ENCODE measurements around the gene ITFG1.
"Not testable (repeated sequence)": the region's sequence is repeated elsewhere in the genome, so short reads cannot be mapped to it uniquely, and the experiment has no call there.

ITFG1 gene

DNA sequence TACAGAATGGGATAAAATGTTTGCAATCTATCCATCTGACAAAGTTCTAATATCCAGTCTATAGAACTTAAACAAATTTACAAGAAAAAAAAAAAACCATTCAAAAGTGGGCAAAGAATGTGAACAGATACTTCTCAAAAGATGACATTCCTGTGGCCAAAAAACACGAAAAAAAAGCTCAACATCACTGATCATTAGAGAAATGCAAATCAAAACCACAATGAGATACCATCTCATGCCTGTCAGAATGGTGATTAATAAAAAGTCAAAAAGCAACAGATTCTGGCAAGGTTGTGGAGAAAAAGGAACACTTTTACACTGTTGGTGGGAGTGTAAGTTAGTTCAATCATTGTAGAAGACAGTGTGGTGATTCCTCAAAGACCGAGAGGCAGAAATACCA, 26.6 kb downstream of the ITFG1 start:
- H3K4me1 ChIP-seq (ENCODE audit: insufficient read depth, low read length, poor library complexity, severe bottlenecking); H3K9me2 ChIP-seq (replicated peaks; ENCODE audit: low read depth, low read length); H3K4me2 ChIP-seq (ENCODE audit: low read depth, low read length, poor library complexity, severe bottlenecking); H3F3A ChIP-seq (ENCODE audit: low read depth); H3K9ac ChIP-seq (ENCODE audit: low read depth, low read length, poor library complexity, severe bottlenecking); H3K9me3 ChIP-seq (ENCODE audit: insufficient read depth, low read depth, low read length); H4K20me1 ChIP-seq (ENCODE audit: insufficient read depth, low read length, poor library complexity, severe bottlenecking); H3K4me3 ChIP-seq (ENCODE audit: low read length, poor library complexity, severe bottlenecking); H3K27me3 ChIP-seq (ENCODE audit: insufficient read depth, low read length, poor library complexity, severe bottlenecking); H2AFZ ChIP-seq (ENCODE audit: low read length): not testable (repeated sequence)
- Histone ChIP-seq H3K36me3 (ENCODE audit: insufficient read depth, low read length) (peaks cover 11% of the 10 kb centered on the region), H3K79me2 (ENCODE audit: insufficient read depth, low read length) (peaks cover 36% of the 10 kb centered on the region; the same call in 1 of the 2 replicates)

DNA sequence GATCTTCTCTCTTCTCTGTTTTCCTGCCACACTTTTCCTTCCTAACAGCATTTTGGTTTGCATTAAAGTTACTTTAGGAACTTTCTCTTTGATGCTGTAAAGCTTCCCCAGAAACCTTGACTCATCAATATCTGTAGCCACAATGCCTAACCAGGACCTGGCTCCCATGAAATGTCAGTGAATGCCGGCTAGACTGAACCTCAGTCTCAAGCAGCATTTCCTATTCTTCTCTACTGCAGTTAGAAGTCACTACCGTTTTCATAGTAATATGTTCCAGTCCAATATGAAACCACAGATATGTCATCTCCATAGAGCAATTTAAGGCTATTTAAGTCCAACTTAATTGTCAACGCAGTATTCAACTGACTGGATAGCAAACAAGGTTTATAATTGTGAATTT, 28.9 kb downstream of the ITFG1 start:
- Histone ChIP-seq H3K79me2 (ENCODE audit: insufficient read depth, low read length) (peaks cover 30% of the 10 kb centered on the region; the same call in 1 of the 2 replicates), H2AFZ (ENCODE audit: low read length) (no peak overlapping the region), H3K9me2 (replicated peaks; ENCODE audit: low read depth, low read length) (no peaks in the 10 kb centered on the region), H3K27me3 (ENCODE audit: insufficient read depth, low read length, poor library complexity, severe bottlenecking) (no peaks in the 10 kb centered on the region), H4K20me1 (ENCODE audit: insufficient read depth, low read length, poor library complexity, severe bottlenecking) (peaks cover 7% of the 10 kb centered on the region), H3K9me3 (ENCODE audit: insufficient read depth, low read depth, low read length) (no peaks in the 10 kb centered on the region), H3K36me3 (ENCODE audit: insufficient read depth, low read length) (peaks cover 25% of the 10 kb centered on the region), H3K4me1 (ENCODE audit: insufficient read depth, low read length, poor library complexity, severe bottlenecking) (peaks cover 6% of the 10 kb centered on the region), H3F3A (ENCODE audit: low read depth) (no peaks in the 10 kb centered on the region), H3K4me2 (ENCODE audit: low read depth, low read length, poor library complexity, severe bottlenecking) (no peak overlapping the region), H3K4me3 (ENCODE audit: low read length, poor library complexity, severe bottlenecking) (no peak overlapping the region), H3K9ac (ENCODE audit: low read depth, low read length, poor library complexity, severe bottlenecking) (no peak overlapping the region)
- no peak for TF ChIP-seq EZH2phosphoT487 (IDR thresholded peaks at IDR 0.05; ENCODE audit: borderline replicate concordance)
- TF ChIP-seq, protein P1, sequence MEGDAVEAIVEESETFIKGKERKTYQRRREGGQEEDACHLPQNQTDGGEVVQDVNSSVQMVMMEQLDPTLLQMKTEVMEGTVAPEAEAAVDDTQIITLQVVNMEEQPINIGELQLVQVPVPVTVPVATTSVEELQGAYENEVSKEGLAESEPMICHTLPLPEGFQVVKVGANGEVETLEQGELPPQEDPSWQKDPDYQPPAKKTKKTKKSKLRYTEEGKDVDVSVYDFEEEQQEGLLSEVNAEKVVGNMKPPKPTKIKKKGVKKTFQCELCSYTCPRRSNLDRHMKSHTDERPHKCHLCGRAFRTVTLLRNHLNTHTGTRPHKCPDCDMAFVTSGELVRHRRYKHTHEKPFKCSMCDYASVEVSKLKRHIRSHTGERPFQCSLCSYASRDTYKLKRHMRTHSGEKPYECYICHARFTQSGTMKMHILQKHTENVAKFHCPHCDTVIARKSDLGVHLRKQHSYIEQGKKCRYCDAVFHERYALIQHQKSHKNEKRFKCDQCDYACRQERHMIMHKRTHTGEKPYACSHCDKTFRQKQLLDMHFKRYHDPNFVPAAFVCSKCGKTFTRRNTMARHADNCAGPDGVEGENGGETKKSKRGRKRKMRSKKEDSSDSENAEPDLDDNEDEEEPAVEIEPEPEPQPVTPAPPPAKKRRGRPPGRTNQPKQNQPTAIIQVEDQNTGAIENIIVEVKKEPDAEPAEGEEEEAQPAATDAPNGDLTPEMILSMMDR (conservative IDR thresholded peaks at IDR 0.05; ENCODE audit: low read length): no peak

DNA sequence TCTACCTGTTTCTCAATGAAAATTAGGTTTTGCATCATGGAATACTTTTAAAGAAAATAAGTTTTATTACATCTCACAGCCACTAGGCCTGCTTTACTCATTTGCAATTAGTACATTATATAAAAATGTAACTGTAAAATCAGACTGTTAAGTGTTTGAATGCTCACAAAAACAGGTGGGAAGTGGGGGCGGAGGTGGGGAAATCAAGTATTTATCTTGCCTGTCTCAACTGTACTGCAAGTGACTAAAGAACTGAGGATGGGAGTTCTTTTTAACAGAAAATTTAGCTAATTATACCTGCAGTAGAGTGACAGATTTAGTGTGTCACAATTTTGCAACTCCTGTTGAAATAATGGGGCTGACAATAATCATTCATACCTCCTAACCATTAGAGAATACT, 34.1 kb downstream of the ITFG1 start:
- no peaks in the 10 kb centered on the region for H3K4me1 ChIP-seq (ENCODE audit: insufficient read depth, low read length, poor library complexity, severe bottlenecking)
- TF ChIP-seq, protein P1 (conservative IDR thresholded peaks at IDR 0.05; ENCODE audit: low read length): no peak
- TF ChIP-seq EZH2phosphoT487 (IDR thresholded peaks at IDR 0.05; ENCODE audit: borderline replicate concordance): no peak

DNA sequence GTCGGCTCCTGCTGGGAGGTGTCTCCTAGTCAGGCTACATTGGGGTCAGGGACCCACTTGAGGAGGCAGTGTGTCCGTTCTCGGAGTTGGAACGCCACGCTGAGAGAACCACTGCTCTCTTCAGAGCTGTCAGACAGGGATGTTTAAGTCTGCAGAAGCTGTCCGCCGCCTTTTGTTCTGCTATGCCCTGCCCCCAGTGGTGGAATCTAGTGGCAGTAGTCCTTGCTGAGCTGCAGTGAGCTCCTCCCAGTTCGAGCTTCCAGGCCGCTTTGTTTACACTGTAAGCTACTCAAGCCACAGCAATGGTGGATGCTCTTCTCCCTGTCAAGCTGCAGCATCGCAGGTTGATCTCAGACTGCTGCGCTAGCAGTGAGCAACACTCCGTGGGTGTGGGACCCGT, 36.0 kb downstream of the ITFG1 start:
- TF ChIP-seq, protein P1 (conservative IDR thresholded peaks at IDR 0.05; ENCODE audit: low read length): no peak
- H3K4me2 ChIP-seq (ENCODE audit: low read depth, low read length, poor library complexity, severe bottlenecking): no peak overlapping the region

More for the DNA sequence above, 34.1 kb downstream of the ITFG1 start:
- Histone ChIP-seq H3K4me2 (ENCODE audit: low read depth, low read length, poor library complexity, severe bottlenecking) (no peak overlapping the region), H3K9me3 (ENCODE audit: insufficient read depth, low read depth, low read length) (no peaks in the 10 kb centered on the region), H3K9me2 (replicated peaks; ENCODE audit: low read depth, low read length) (no peaks in the 10 kb centered on the region), H3F3A (ENCODE audit: low read depth) (no peaks in the 10 kb centered on the region), H3K79me2 (ENCODE audit: insufficient read depth, low read length) (peaks cover 9% of the 10 kb centered on the region; the same call in 1 of the 2 replicates), H2AFZ (ENCODE audit: low read length) (no peak overlapping the region), H4K20me1 (ENCODE audit: insufficient read depth, low read length, poor library complexity, severe bottlenecking) (no peaks in the 10 kb centered on the region), H3K4me3 (ENCODE audit: low read length, poor library complexity, severe bottlenecking) (no peak overlapping the region), H3K9ac (ENCODE audit: low read depth, low read length, poor library complexity, severe bottlenecking) (no peak overlapping the region), H3K27me3 (ENCODE audit: insufficient read depth, low read length, poor library complexity, severe bottlenecking) (no peaks in the 10 kb centered on the region), H3K36me3 (ENCODE audit: insufficient read depth, low read length) (peaks cover 39% of the 10 kb centered on the region)

More for the DNA sequence above, 36.0 kb downstream of the ITFG1 start:
- Histone ChIP-seq H3K9me3 (ENCODE audit: insufficient read depth, low read depth, low read length) (no peaks in the 10 kb centered on the region), H2AFZ (ENCODE audit: low read length) (no peak overlapping the region), H3K9me2 (replicated peaks; ENCODE audit: low read depth, low read length) (no peaks in the 10 kb centered on the region), H3K4me3 (ENCODE audit: low read length, poor library complexity, severe bottlenecking) (no peak overlapping the region), H3K4me1 (ENCODE audit: insufficient read depth, low read length, poor library complexity, severe bottlenecking) (no peaks in the 10 kb centered on the region), H3K36me3 (ENCODE audit: insufficient read depth, low read length) (peaks cover 42% of the 10 kb centered on the region), H3K27me3 (ENCODE audit: insufficient read depth, low read length, poor library complexity, severe bottlenecking) (no peaks in the 10 kb centered on the region), H3K9ac (ENCODE audit: low read depth, low read length, poor library complexity, severe bottlenecking) (no peak overlapping the region), H4K20me1 (ENCODE audit: insufficient read depth, low read length, poor library complexity, severe bottlenecking) (no peaks in the 10 kb centered on the region), H3K79me2 (ENCODE audit: insufficient read depth, low read length) (no peaks in the 10 kb centered on the region), H3F3A (ENCODE audit: low read depth) (no peaks in the 10 kb centered on the region)

All from Loucy (cell line).